DOHH2 (cell line): ENCODE results near the gene NCAN.

ENCODE experiments used
- EZH2phosphoT487 ChIP-seq: fragments of 200-600 bp; sonication (generic); IDR thresholded peaks from 2 replicates; pipeline ENCODE4 v1.6.1; 2017; ENCODE audit warnings: borderline replicate concordance, mild to moderate bottlenecking, antibody characterized with exemption, low read length, moderate library complexity, mixed read lengths
- TF ChIP-seq, protein P1 (sequence below): fragments of 200-600 bp; sonication (generic); IDR thresholded peaks from one replicate; pipeline ENCODE4 v1.5.1; 2014; ENCODE audit warnings: antibody characterized with exemption, mild to moderate bottlenecking, low read depth, low read length; ENCODE audit not compliant: poor library complexity, severe bottlenecking

DNA sequence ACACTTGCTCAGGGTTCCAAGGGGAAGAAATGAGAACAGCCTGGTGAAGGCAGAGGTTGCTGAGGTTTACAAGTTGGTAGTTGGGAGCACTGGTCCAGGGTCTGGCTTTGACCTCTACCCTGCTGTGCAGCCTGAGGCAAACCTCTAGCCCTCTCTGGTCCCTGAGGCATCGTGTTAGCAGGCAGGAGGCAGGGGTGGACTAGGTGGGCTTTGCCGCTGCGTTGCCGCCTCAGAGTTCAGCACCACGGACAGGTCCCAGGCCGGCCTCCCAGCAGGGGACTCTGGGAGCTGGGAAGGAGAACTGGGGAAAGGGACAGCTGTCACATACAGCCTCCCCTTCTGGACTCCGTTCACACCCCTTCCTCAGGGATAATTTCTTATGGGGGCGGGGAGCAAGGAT, 3.1 kb downstream of the NCAN start:
- TF ChIP-seq, protein P1, sequence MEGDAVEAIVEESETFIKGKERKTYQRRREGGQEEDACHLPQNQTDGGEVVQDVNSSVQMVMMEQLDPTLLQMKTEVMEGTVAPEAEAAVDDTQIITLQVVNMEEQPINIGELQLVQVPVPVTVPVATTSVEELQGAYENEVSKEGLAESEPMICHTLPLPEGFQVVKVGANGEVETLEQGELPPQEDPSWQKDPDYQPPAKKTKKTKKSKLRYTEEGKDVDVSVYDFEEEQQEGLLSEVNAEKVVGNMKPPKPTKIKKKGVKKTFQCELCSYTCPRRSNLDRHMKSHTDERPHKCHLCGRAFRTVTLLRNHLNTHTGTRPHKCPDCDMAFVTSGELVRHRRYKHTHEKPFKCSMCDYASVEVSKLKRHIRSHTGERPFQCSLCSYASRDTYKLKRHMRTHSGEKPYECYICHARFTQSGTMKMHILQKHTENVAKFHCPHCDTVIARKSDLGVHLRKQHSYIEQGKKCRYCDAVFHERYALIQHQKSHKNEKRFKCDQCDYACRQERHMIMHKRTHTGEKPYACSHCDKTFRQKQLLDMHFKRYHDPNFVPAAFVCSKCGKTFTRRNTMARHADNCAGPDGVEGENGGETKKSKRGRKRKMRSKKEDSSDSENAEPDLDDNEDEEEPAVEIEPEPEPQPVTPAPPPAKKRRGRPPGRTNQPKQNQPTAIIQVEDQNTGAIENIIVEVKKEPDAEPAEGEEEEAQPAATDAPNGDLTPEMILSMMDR, result no peak
- TF ChIP-seq EZH2phosphoT487, result no peak
